HFF-Myc (cell line): ENCODE results near the gene MICOS13.

Source experiments
- DNase-seq: peaks from one replicate; pipeline ENCODE4 v3.0.0-alpha.2; 2011; ENCODE audit warnings: low read depth; ENCODE audit errors: extremely low read depth
- H3K4me3 ChIP-seq: replicated peaks from 2 replicates; pipeline ENCODE4 v1.5.1; 2011; ENCODE audit warnings: low read depth, mild to moderate bottlenecking, control low read depth, low read length
- CTCF ChIP-seq: IDR thresholded peaks from 2 replicates; pipeline ENCODE4 v1.5.1; 2012; ENCODE audit warnings: mild to moderate bottlenecking, low read depth, low read length, control low read depth; ENCODE audit errors: missing control alignments

Gene MICOS13

DNA sequence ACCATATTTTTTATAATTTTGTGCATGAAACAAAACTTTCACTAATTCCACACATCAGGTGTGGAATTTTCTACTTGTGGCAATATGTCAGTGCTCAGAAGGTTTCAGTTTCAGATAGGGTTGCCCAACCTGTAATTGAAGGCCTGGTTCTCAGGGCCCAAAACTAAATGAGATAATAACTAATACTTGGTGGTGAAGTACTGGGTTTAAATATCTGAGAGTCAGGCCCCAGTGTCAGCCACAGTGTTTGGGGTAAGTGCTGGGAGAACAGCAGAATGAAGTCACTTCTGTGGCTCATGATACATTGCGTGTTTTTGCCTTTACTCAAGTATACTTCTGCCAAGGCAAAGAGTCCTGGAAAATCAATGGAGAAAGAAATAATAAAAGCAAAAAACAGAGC lies 51.9 kb downstream of the MICOS13 start:
- DNase-seq = no peak
- no peak overlapping the region for H3K4me3 ChIP-seq
- no peak for TF ChIP-seq CTCF
